ENCODE results near the gene TMEM81. TPM values are rescaled to one million over a fixed set of nuclear protein-coding genes. Genes with fewer than 3 reads are reported as not detected.

Gene TMEM81
- total and polyA plus RNA-seq, 7 donors, result 0.92 to 3.6 (median 2.2) TPM; not detected in 1

GRCh38 chr1:205102404-205102803, 18.1 kb upstream of the TMEM81 start:
- Histone ChIP-seq H3K27me3 (no peaks in the 10 kb centered on the region), H3K4me3 (no peak overlapping the region), H3K27ac (no peak overlapping the region), H3K4me1 (no peaks in the 10 kb centered on the region), H3K36me3 (peaks cover 34 to 93% (median 59%) of the 10 kb centered on the region in 4 donors), H3K9me3 (no peaks in the 10 kb centered on the region)
- no peak for DNase-seq
- intact Hi-C loops (cut with DNase I), result no loop called here
- TF ChIP-seq POLR2A (IDR thresholded peaks at IDR 0.05) (no peak), CTCF (IDR thresholded peaks at IDR 0.05) (no peak), EP300 (IDR thresholded peaks at IDR 0.05) (no peak), POLR2AphosphoS5 (IDR thresholded peaks at IDR 0.05) (no peak)
- 97 to 99% methylated on average over 3 of the region's 3 CpGs for WGBS, 2 donors

GRCh38 chr1:205098242-205098641, 14.0 kb upstream of the TMEM81 start:
- DNase-seq, result no peak
- no peaks in the 10 kb centered on the region for H3K27me3 ChIP-seq
- H3K9me3 ChIP-seq, result no peaks in the 10 kb centered on the region
- H3K36me3 ChIP-seq, result peaks cover 53 to 98% (median 64%) of the 10 kb centered on the region in 4 donors
- no peak overlapping the region for H3K4me3 ChIP-seq
- H3K27ac ChIP-seq, result no peak overlapping the region
- H3K4me1 ChIP-seq, result no peaks in the 10 kb centered on the region
- no peak for TF ChIP-seq CTCF (IDR thresholded peaks at IDR 0.05)
- intact Hi-C loops (cut with DNase I), result no loop called here

GRCh38 chr1:205095422-205095821, 11.2 kb upstream of the TMEM81 start:
- peaks cover 36 to 97% (median 58%) of the 10 kb centered on the region in 4 donors for H3K36me3 ChIP-seq
- intact Hi-C loops (cut with DNase I), result no loop called here

GRCh38 chr1:205091043-205091740, 6.9 kb upstream of the TMEM81 start:
- intact Hi-C loops (cut with DNase I), result no loop called here
- TF ChIP-seq CTCF (IDR thresholded peaks at IDR 0.05) (no peak), EP300 (IDR thresholded peaks at IDR 0.05) (no peak), POLR2AphosphoS5 (IDR thresholded peaks at IDR 0.05) (no peak), POLR2A (IDR thresholded peaks at IDR 0.05) (no peak)
- no peaks in the 10 kb centered on the region for H3K9me3 ChIP-seq
- no peaks in the 10 kb centered on the region for H3K27me3 ChIP-seq
- H3K4me1 ChIP-seq, result no peaks in the 10 kb centered on the region
- H3K36me3 ChIP-seq, result peaks cover 10 to 93% (median 41%) of the 10 kb centered on the region in 4 donors
- DNase-seq, result no peak
- H3K4me3 ChIP-seq, result no peak overlapping the region
- H3K27ac ChIP-seq, result no peak overlapping the region
- 60 to 86% methylated on average over 4 of the region's 4 CpGs for WGBS, 2 donors

More at GRCh38 chr1:205095422-205095821, 11.2 kb upstream of the TMEM81 start:
- TF ChIP-seq POLR2A (IDR thresholded peaks at IDR 0.05) (no peak), CTCF (IDR thresholded peaks at IDR 0.05) (no peak), POLR2AphosphoS5 (IDR thresholded peaks at IDR 0.05) (no peak), EP300 (IDR thresholded peaks at IDR 0.05) (no peak)
- no peak overlapping the region for H3K27ac ChIP-seq
- no peak overlapping the region for H3K4me3 ChIP-seq
- H3K9me3 ChIP-seq, result no peaks in the 10 kb centered on the region
- no peaks in the 10 kb centered on the region for H3K27me3 ChIP-seq
- DNase-seq, result no peak
- H3K4me1 ChIP-seq, result no peaks in the 10 kb centered on the region

GRCh38 chr1:205088341-205088740, 4.1 kb upstream of the TMEM81 start:
- H3K36me3 ChIP-seq, result peaks cover 0 to 94% (median 29%) of the 10 kb centered on the region in 4 donors

More at GRCh38 chr1:205088341-205088740, 4.1 kb upstream of the TMEM81 start:
- no peaks in the 10 kb centered on the region for H3K9me3 ChIP-seq
- no peak overlapping the region for H3K4me3 ChIP-seq
- no peaks in the 10 kb centered on the region for H3K4me1 ChIP-seq
- intact Hi-C loops (cut with DNase I), result no loop called here
- H3K27ac ChIP-seq, result no peak overlapping the region
- TF ChIP-seq POLR2A (IDR thresholded peaks at IDR 0.05), result no peak
- no peak for TF ChIP-seq CTCF (IDR thresholded peaks at IDR 0.05)
- no peak for TF ChIP-seq POLR2AphosphoS5 (IDR thresholded peaks at IDR 0.05)
- no peak for TF ChIP-seq EP300 (IDR thresholded peaks at IDR 0.05)
- DNase-seq, result no peak
- H3K27me3 ChIP-seq, result no peaks in the 10 kb centered on the region
- WGBS, 2 donors, result 93 to 94% methylated on average over 3 of the region's 3 CpGs

Data from sigmoid colon (tissue), 7 donors.